H1 (cell line): ENCODE measurements around the gene DLEC1. TPM values are rescaled to one million over a fixed set of nuclear protein-coding genes. Genes with fewer than 3 reads are reported as not detected.

Experiments used
- CREB1 ChIP-seq: IDR thresholded peaks from 2 replicates; pipeline ENCODE4 v1.6.1; 2012; ENCODE audit warnings: inconsistent platforms
- PHF8 ChIP-seq: fragments of 200-600 bp; sonication (generic); conservative IDR thresholded peaks from 2 replicates; pipeline ENCODE4 v1.7.1; 2012; ENCODE audit warnings: low read depth, mild to moderate bottlenecking, inconsistent platforms, low read length, moderate library complexity
- POLR2AphosphoS5 ChIP-seq: IDR thresholded peaks from 2 replicates; pipeline ENCODE4 v1.6.1; 2011; ENCODE audit warnings: low read depth, low read length
- SIN3A ChIP-seq, 2 experiments: IDR thresholded peaks in 1 of 2; conservative IDR thresholded peaks in 1 of 2; 2 replicates each; pipeline ENCODE4 v1.6.1; 2011 to 2012; ENCODE audit warnings: low read length in 2 of 2, improper control_type of control experiment in 1 of 2, low read depth in 1 of 2, mild to moderate bottlenecking in 1 of 2
- SP1 ChIP-seq: IDR thresholded peaks from 2 replicates; pipeline ENCODE4 v1.6.1; 2011; ENCODE audit warnings: low read depth, low read length
- YY1 ChIP-seq: IDR thresholded peaks from 2 replicates; pipeline ENCODE4 v1.6.1; 2011; ENCODE audit warnings: low read depth, mild to moderate bottlenecking, low read length
- polyA plus RNA-seq, 7 experiments: library from polyadenylated mRNA; depleted of rRNA in 3 of 7; stranded (reverse) in 5 of 7; unstranded in 2 of 7; fragments of >200 nt in 5 of 7; fragments of 200-250 nt in 2 of 7; gene quantifications; 1 replicate in 5 of 7; 2 replicates in 1 of 7; 4 replicates in 1 of 7; pipeline versions ENCODE4 v1.2.1 to v1.2.3, GENCODE V29; 2011 to 2013; ENCODE audit warnings: missing spikeins in 2 of 7, mixed read lengths in 2 of 7
- total RNA-seq: library from RNA; stranded (reverse); fragmentation: NEBNext Ultra II Directional; extraction: Animal tissue kit (Norgen Biotek cat#: 25700); gene quantifications from 2 replicates; pipeline ENCODE4 v1.2.1, GENCODE V29; 2021
- TF ChIP-seq, protein P1 (sequence below): fragments of 300-600 bp; sonication (generic); IDR thresholded peaks from 2 replicates; pipeline ENCODE4 v1.7.1; 2012; ENCODE audit warnings: low read length, moderate library complexity, mild to moderate bottlenecking, inconsistent platforms; ENCODE audit not compliant: insufficient replicate concordance
- TF ChIP-seq, protein P2 (sequence below): IDR thresholded peaks from 2 replicates; pipeline ENCODE4 v1.6.1; 2011; ENCODE audit warnings: low read length, improper control_type of control experiment

Gene DLEC1
- total and polyA plus RNA-seq, 2 of the 8 experiments (the other 6 are each of a cell fraction or from before 2014, with no cell fraction given): 0.26 to 0.76 TPM

DNA sequence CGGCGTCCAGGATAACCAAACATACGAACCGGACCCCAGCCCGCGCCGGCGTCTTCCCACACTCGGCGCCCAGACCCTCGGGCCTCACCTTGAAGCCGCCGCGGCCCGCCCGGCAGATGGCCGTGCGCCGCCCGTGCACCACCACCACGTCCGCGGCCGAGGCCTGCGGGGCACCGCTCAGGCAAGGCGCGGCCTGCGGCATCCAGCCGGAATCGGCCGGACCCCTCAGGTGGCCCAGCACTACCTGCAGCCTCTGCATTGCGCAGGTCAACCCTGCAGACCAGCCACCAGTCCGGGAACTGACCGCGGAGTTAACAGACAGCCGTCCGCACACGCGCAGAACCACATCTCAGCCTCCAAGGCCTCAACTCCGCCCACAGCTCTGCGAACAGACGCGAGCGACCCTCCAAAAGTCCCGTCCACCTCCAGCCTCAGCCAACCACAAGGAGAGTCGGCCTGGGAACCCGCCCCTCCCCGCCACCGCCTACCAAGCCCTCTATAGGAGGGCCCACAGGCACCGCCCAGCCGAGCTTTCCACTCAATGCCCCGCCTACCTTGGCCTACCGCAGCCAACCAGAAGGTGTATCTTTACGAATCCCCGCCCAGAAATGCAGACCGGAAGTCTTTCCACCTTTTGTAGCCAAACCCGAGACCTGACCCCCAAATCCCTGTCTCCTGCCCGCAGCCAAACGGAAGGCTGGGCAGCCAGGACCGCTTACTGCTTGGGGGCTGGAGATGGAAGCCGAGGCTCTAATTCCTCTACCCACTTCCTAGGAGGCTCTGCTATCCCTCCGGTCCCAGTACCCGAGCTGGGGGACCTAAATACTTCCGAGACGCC is 98.0 kb downstream of the DLEC1 start, which contains the start of gene ACAA1 (continued):
- TF ChIP-seq, protein P1, sequence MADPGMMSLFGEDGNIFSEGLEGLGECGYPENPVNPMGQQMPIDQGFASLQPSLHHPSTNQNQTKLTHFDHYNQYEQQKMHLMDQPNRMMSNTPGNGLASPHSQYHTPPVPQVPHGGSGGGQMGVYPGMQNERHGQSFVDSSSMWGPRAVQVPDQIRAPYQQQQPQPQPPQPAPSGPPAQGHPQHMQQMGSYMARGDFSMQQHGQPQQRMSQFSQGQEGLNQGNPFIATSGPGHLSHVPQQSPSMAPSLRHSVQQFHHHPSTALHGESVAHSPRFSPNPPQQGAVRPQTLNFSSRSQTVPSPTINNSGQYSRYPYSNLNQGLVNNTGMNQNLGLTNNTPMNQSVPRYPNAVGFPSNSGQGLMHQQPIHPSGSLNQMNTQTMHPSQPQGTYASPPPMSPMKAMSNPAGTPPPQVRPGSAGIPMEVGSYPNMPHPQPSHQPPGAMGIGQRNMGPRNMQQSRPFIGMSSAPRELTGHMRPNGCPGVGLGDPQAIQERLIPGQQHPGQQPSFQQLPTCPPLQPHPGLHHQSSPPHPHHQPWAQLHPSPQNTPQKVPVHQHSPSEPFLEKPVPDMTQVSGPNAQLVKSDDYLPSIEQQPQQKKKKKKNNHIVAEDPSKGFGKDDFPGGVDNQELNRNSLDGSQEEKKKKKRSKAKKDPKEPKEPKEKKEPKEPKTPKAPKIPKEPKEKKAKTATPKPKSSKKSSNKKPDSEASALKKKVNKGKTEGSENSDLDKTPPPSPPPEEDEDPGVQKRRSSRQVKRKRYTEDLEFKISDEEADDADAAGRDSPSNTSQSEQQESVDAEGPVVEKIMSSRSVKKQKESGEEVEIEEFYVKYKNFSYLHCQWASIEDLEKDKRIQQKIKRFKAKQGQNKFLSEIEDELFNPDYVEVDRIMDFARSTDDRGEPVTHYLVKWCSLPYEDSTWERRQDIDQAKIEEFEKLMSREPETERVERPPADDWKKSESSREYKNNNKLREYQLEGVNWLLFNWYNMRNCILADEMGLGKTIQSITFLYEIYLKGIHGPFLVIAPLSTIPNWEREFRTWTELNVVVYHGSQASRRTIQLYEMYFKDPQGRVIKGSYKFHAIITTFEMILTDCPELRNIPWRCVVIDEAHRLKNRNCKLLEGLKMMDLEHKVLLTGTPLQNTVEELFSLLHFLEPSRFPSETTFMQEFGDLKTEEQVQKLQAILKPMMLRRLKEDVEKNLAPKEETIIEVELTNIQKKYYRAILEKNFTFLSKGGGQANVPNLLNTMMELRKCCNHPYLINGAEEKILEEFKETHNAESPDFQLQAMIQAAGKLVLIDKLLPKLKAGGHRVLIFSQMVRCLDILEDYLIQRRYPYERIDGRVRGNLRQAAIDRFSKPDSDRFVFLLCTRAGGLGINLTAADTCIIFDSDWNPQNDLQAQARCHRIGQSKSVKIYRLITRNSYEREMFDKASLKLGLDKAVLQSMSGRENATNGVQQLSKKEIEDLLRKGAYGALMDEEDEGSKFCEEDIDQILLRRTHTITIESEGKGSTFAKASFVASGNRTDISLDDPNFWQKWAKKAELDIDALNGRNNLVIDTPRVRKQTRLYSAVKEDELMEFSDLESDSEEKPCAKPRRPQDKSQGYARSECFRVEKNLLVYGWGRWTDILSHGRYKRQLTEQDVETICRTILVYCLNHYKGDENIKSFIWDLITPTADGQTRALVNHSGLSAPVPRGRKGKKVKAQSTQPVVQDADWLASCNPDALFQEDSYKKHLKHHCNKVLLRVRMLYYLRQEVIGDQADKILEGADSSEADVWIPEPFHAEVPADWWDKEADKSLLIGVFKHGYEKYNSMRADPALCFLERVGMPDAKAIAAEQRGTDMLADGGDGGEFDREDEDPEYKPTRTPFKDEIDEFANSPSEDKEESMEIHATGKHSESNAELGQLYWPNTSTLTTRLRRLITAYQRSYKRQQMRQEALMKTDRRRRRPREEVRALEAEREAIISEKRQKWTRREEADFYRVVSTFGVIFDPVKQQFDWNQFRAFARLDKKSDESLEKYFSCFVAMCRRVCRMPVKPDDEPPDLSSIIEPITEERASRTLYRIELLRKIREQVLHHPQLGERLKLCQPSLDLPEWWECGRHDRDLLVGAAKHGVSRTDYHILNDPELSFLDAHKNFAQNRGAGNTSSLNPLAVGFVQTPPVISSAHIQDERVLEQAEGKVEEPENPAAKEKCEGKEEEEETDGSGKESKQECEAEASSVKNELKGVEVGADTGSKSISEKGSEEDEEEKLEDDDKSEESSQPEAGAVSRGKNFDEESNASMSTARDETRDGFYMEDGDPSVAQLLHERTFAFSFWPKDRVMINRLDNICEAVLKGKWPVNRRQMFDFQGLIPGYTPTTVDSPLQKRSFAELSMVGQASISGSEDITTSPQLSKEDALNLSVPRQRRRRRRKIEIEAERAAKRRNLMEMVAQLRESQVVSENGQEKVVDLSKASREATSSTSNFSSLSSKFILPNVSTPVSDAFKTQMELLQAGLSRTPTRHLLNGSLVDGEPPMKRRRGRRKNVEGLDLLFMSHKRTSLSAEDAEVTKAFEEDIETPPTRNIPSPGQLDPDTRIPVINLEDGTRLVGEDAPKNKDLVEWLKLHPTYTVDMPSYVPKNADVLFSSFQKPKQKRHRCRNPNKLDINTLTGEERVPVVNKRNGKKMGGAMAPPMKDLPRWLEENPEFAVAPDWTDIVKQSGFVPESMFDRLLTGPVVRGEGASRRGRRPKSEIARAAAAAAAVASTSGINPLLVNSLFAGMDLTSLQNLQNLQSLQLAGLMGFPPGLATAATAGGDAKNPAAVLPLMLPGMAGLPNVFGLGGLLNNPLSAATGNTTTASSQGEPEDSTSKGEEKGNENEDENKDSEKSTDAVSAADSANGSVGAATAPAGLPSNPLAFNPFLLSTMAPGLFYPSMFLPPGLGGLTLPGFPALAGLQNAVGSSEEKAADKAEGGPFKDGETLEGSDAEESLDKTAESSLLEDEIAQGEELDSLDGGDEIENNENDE: no peak
- TF ChIP-seq SP1 (peak; percentile 39; the same call in 1 of the 2 replicates), POLR2AphosphoS5 (peak; percentile 76), SIN3A (conservative IDR thresholded peaks at IDR 0.05 in 1 of 2, IDR thresholded peaks at IDR 0.05 in 1 of 2; ENCODE audit: low read depth in 1 of 2, low read length in 2 of 2) (0 out of 4 replicates have a peak, but pooled peaks of 1 of the 2 experiments have one; percentile 63), YY1 (no peak), CREB1 (peak; percentile 29; the same call in 1 of the 2 replicates), PHF8 (peak; percentile 69)
- TF ChIP-seq, protein P2, sequence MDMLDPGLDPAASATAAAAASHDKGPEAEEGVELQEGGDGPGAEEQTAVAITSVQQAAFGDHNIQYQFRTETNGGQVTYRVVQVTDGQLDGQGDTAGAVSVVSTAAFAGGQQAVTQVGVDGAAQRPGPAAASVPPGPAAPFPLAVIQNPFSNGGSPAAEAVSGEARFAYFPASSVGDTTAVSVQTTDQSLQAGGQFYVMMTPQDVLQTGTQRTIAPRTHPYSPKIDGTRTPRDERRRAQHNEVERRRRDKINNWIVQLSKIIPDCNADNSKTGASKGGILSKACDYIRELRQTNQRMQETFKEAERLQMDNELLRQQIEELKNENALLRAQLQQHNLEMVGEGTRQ: no peak
